Germinal center (tissue), 1 donor: Measurements from ENCODE around the gene SND1.
"Not testable (repeated sequence)": the region's sequence is repeated elsewhere in the genome, so short reads cannot be mapped to it uniquely, and the experiment has no call there.

ENCODE experiments used
- DNase-seq: peaks from one replicate; pipeline ENCODE4 v3.0.0; 2012; ENCODE audit warnings: mixed read lengths, low spot score

SND1 gene

DNA sequence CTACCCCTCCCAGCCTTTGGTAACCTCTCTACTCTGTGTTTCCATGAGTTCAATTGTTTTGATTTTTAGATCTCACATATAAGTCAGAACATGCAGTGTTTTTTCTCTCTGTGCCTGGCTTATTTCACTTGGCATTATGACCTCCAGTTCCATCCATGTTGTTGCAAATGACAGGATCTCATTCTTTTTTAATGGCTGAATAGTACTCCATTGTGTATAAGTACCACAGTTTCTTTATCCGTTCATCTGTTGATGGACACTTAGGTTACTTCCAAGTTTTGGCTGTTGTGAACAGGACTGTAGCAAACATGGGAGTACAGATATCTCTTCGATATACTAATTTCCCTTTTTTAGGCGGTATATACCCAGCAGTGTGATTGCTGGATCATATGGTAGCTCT is 237.7 kb downstream of the SND1 start:
- DNase-seq, result no peak

DNA sequence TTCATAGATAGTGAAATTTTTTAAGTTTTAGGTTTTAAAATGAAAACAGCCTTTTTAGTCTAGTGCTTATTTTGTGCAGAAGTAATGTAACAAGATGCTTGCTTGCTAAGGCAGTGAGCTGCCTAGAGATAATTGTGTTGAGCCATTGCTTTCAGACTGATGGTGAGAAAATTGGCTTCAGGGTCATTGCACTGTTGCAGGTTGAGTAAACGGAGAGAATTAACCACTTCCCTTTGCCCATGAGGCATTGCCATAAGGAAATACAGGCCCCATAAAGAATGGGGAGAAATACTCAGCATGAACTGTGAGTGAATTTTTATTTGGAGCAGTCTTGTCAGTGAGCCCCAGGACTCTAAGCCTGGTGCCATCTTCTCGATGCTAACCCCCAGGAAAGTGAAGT is 238.7 kb downstream of the SND1 start:
- DNase-seq, result no peak

DNA sequence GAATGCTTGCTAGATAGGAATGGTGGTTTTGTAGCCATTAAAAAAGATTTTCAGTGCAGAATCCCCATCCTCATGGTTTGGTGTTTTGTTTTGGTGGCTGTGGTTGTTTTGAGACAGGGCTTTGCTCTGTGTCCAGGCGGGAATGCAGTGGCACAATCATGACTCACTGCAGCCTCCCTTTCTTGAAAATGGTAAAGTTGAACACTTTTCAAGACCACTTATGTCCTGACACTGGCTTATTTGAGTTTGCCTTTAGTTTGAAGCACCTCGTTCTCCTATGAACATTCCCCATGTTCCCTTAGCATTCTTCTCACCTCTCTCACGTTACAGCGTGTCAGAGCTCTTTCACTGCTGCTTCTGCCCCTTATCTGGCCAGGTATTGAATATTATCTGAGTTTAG is 239.2 kb downstream of the SND1 start:
- DNase-seq, result no peak

DNA sequence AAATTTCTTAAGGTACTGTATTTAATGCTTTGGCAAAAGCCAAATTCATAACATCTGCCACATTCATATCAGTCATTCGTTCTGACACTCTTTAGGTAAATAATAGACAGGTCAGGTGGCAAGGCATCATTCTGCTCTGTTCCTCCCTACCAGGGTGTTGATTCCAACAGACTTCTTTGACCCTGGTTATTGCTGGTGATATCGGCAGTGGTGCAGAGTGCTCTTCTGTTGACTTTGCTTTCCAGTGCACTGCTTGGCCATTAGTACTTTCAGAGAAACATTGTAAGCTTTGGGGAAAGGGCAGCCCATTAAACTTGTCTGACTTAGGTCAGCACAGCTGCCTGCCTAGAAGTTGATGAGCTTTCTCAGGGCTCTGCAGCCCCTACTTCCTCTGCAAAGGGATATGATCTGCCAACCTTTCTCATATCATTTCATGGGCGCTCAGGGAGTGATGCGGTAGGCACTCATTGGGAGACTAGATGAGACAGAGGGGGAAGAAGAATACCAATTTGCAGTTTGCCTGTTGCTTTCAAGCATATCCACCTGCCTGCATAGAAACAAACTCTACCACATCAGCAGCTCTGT is 240.0 kb downstream of the SND1 start:
- DNase-seq, result no peak

DNA sequence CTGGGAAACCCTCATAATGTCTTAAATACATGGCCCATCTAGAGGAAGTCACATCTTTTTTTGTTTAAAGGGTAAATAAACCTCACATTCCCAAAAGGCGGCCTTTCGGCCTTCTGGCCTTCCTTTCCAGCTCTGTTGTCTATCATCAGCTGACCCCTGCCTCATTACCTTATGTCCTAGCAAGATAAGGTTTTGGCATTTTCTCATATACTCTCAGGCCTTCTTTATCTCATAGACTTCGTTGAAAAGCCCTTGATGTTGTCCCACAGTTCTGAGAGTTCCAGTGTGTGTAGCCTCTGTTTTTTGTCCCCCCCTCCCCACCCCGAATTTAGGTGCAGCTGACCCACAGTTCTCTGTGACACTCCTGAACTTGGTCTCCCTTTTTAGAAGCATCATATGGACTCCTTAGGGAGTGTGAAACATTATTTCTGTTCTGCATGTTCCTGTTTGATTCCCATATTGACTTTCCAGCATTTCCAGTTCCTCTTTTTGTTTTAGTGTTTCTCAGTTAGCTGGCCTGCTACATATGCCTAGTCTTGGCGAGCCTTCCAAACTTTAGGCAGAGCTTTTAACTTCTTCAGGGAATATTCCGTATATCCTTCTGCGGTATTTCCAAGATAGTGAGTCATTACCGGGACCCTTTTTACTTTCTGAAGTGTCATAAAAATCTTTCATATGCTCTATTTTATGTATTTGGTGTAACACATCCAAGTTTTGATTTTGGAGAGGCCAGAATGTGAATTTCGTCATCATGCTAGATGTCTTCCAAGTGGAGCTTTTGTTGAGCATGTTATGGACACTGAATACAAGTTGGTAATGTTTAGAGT is 240.7 kb downstream of the SND1 start:
- no peak for DNase-seq

DNA sequence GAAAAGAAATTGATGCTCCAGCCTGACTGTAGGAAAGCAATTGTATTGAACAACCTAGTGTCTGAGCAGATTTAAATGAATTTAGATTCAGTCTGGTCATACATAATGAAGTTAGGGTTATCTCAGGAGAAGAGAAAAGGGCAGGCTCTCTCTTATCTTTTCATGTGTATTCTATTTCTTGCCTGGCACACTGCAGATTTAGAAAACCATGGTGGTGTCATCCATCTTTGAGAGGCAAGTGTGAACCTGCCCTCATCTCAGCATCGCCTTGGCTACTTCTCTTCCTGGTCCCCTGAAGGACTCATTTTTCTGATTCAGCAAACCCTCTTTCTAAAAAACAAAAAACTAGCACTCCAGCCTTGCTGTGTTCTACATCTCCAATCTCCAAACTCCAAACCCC is 241.6 kb downstream of the SND1 start:
- no peak for DNase-seq

DNA sequence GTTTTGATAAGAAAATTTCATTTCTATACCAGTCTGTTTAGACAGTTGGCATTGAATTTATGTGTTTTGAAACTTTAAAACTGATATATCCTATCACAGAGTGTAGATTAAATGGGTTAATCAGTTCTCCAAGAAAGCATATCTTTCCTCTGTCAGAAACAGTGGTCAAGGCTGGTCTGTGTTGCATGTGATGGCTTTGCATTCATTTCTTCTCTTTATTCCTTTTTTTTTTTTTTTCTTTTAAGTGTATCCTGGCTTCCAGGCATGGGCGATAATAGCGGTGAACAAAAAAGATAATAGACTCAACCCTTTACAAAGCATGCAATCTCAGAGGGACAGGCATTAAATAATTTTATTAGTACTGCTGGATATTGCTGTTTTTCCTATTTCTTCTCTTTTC is 242.6 kb downstream of the SND1 start:
- no peak for DNase-seq

DNA sequence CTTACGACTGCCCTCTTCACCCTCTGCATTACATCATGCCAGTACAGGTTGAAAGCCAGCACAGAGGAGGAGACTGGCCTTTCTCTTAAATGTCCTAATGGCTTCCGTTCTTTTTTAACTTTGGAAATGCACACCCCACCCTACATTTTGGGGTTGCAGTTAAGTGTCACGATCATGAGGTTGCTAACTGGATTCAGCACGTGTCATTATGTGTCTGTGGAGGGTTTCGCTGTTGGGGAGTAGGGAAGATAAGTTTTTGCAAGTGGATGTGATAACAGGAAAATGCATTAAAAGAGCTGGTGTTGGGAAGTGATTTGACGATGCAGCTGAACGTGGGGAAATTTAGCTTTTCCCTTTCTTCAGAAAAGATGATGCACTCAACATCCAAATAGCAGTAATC is 243.4 kb downstream of the SND1 start:
- DNase-seq, result no peak

DNA sequence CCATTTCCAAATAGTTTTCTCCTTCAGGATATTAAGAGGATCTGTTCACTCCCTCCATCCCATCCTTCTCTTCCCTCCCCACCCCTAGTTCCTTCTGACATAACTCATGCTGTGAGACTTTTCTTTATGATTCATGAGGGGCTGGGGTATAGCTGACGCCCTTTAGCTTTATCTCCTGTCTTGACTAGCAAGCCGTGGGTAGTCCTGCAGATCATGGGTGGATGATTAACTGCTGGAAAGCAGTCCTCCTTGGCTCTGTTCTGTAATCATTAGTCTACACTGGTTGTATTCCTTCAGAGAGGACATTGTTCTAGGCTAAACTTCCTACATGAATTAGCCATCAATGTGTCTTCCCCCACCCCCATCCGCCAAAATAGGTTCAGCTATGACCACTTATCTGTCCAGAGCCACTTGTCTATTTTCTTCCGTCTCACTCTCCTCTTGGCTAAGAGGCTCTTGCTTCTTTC is 243.9 kb downstream of the SND1 start:
- DNase-seq, result no peak

DNA sequence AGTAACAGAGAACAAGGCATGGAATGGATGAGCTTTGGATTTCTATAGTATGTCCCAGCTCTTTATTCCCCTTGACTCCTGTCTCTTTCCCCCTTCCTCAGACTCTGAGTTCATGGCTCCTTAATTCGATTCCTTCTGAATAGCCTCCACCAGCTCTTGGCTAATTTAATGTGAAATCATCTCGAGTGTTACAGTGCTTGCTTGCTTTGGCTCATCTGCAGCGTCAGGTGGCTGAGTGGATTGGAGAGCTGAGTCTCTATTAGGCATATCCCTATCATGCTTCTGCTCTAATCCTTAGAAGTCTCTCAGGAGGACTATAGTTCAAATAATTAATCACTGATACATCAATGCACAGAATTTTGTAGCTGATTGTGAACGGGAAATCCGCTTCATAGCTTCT is 244.7 kb downstream of the SND1 start:
- no peak for DNase-seq

DNA sequence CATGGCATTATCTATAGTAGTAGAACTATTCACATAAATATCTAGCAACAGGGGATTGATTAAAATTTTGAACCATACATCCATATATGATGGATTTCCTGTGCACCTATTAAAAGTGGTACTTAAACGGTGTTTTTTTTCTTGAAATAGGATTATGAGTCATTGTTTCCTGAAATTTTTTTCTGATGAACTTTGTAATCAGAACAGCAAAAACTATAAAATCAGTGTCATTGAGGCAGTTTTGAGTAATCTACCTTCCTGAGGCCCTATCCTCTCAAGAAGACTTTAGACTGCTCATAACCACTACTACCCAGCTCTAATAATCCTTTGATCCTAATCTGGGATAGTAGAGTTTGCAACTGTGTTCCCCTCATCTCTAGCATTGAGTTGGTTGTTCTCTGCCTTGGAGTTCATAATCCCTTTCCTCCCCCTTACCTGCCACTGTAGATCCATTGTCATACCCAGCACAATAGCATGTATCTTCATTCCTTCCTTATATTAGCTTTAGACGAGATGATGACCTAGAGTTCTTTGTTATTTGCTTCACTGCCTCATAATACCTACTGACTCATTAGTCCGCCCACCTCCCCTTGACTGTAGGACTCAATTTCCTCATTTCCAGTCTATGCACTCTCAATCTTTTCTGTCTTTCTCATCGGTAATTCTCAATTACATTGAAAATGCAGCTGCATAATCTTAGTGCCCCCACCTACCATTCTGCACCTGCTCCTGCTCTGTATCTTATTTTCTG is 245.9 kb downstream of the SND1 start:
- DNase-seq, result no peak

DNA sequence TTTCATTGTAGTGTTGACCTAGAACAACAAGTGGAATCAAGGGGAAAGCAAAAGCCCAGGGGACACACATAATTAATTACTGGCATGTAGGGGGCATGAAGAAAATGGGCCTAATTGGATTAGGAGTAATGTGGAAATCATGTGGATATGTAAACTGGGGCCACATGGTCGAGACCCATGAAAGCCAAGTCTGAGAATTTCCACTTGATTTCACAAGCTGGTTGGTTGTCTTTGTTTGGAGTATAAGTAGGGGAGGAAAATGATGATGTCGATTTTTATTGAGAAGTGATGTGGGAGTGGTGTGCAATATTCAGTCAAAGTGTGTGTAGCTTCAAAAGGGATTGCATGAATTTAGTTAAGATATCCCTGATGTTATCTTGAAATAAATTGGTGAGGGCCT is 247.4 kb downstream of the SND1 start:
- DNase-seq, result no peak

DNA sequence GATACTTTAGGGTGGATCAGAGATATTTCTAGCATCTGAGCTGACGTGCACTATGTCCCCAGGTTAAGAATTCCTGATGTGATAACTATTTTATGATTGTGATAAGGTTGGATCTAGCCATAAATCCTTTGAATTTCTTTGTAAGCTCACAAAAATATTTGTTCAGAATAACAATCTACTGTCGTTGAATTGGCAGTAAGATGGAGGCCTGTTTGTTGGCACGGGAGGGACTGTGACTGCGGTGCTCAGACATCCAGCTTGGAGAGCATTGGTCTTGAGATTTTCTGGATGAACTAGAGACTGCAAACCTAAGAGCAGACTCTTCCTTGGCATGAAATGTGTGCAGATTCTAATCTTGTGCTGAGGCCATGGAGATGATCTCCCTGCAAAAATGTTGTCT is 248.1 kb downstream of the SND1 start:
- no peak for DNase-seq

DNA sequence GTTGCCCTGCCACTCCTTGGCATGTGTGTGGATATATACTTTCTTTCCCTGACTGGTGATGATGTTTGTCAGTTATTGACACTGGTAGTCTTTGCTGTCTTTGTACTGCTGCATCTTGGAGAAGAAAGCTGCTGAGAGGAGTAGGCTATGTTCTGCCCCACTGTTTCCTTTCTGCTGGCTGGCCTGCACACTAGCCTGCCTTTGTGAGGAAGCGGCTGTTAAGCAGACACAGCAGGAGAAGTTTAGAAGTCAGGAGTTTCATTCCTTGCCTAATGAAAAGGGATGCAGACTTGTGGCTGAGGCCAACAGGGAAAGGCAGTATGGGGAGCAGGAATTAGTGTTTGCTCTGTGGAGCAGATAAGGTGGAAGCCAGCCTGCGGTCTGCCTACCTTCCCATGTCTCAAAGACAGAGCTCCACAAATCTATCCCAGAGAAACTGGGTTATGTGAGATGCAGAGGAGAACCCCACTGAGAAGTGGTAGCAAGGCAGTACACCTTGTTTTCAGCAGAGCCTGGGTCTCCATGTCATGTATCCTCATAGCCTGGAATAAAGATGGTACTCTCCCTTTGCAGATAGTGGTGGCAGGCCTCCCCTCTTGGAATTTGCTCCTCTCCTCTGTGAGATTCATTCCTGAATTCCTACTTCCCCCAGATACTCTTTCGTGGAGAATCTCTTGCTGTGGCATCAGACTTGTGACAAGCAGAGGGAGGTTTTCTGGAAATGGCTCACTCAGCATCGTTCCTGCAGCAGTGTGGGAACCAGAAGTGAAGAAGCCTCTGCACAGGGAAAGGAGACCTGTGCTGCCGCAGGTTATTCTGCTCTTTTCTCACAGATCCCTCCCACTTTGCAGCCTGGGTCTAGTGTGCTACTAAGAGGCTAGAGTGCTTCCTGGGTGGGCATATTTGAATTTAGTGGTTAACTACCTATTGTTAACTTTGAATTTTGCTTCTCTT is 249.0 kb downstream of the SND1 start:
- no peak for DNase-seq

DNA sequence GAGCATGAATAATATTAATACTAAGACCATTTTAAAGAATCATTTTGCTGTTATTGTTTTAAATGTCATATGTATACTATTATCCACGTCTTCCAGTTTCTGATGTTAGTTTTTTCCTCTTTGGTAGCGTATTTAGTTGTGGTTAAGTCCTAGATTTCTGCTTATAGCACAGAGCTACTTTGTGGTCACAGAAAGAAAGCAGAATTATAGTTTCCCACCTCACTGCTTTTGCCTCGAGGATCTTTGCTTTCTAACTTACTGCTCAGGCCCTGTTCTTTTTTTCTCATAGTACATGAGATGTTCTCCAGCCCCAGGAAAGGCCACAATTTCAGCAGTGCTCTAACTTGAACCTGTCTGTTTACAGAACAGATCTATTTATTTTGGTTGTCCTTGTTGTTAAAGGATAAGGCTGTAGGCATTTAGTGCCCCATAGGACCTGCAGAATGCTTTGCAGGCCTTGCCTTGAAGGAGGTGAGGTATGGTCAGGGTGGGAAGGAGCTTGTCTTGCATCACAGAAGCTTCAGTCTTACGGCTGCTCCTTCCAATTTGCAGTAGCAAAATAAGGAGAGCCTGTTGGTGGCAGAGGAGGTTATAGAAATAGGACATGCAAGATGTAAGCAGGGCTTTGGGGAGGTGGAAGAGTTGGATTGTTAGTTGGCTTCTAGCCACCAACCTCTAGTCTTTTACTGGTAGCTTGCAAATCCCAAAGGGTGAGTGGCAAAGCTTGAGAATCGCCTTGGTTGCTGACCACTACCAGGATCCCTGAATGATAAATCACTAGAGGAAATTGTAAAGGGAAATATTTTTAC is 250.1 kb downstream of the SND1 start:
- no peak for DNase-seq

DNA sequence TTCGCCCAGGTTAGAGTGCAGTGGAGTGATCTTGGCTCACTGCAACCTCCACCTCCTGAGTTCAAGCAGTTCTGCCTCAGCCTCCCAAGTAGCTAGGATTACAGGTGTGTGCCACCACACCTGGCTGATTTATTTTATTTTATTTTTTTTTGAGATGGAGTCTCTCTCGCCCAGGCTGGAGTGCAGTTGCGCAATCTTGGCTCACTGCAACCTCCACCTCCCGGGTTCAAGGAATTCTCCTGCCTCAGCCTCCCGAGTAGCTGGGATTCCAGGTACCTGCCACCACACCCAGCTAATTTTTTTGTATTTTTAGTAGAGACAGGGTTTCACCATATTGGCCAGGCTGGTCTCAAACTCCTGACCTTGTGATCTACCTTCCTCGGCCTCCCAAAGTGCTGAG is 250.8 kb downstream of the SND1 start:
- not testable (repeated sequence) for DNase-seq

DNA sequence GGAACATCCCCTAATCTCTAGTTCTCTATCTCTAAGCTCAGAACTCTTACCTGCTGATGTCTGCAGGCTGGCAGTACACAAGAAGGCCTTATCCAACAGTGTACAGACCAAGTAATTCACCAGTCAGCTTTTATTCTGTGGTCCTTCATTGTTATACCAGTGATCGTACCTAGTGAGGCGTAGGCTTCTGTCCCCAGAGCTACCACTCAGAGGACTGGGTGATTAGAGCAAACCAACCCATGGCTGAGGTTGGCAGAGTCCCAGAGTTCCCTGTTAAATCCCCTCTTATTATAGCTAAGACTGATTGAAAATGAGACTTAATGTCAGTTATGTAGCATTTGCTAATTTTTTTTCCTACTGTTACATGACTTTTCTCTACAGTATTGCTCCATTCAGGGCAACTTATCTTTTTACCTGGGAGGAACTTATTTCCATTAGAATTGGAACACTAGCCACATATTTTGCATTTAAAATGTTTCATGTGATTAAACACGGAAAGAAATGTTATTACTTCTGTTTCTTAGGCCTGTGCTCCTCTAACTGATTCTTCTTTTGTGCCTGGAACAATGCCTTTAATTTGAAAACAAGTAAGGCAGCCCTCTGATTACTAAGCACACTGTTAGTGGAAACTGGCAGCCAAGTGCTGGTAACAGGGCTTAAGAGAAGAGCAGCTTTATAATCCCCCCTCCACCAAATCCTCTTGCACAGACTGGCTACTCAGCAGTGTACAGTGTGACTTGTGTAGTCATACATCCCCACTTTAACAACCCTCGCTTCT is 252.1 kb downstream of the SND1 start:
- no peak for DNase-seq

DNA sequence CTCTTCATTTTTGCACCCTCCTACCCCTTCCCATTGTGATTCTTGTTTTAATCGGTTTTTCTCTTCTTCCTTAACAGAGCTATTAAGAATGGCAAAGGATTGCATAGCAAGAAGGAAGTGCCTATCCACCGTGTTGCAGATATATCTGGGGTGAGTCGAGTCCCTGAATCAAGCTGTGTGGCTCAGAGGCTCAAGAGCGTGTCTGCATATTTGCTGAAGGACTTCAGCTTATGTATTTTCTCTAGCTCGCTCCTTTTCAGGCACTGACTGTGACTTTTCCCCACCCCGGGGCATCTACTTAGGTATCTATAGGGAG is 252.6 kb downstream of the SND1 start:
- no peak for DNase-seq

DNA sequence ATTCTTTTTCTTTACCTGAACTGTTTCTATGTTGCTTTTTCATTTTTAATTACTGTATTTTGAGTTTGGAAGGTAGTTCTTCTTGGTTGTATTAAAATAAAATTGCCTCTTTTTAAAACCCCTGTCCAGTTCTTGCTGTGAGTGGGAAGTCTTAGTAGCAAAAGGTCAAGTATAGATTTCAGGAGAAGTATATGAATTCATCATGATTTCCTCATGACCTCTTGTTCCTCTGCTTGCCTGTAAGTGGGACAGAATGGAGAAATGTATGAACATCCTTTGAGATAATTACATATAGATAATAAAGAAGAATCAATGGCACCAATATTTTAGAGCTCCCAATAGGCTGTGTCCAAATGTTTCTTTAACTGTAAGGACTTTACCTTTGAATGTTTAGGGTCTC is 253.0 kb downstream of the SND1 start:
- DNase-seq, result no peak

DNA sequence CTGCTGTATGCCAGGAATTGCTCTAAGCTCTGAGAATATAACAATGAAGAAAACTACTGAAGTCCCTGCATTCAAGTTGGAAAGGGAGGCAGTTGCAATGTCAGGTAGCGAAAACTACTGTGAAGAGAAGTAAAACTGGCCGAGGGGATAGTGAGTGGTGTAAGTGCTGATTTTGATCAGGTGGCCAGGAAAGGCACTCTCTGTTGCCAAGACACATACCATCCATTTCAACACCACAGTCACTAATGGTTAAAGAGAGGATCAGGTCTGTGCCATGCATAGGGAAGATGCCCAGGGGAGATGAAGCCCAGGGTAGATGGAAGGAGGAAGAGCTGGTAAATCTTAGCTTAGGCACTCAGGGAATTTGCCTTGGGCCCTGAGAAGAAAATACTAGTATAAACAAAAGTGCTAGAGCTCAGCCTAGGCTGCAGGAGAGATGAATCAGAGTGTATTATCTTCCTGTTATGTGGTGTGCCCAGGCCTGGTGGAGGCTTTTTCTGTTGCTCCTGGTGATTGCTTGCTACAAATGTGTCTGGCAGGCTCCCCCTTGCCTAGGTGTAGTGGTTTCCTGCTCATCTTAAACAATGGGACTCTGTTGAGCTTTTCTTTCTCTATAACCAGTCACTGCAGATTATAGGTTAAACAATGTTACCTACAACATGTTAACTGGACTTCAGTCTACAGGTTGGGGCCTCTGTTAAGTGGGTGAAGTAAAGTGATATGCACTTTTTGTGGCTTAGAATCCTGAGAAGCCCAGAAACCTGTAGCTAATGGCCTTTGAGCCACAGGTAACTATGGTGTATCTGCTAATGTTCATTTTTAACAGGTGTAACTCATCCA is 253.7 kb downstream of the SND1 start:
- DNase-seq, result no peak
